ENCODE measurements around the gene EPHB6. TPM values are rescaled to one million over a fixed set of nuclear protein-coding genes. Genes with fewer than 3 reads are reported as not detected.

Gene EPHB6
- total RNA-seq, 6 donors from 2014 or later, result 5.7 to 34.6 (median 10.0) TPM

- H3K27me3 ChIP-seq, result no peaks in the 10 kb centered on the region
- 68 to 74% methylated on average over 4 to 7 of the region's 7 CpGs for WGBS, 2 donors
These were observed 42.2 kb upstream of the EPHB6 start for GRCh38 chr7:142812437-142813215.

GRCh38 chr7:142813226-142813625 lies 41.6 kb upstream of the EPHB6 start:
- DNase-seq (no peak), ATAC-seq (ENCODE audit: low FRiP score in 2 of 2) (no peak)
- no peaks in the 10 kb centered on the region for H3K36me3 ChIP-seq
- no peaks in the 10 kb centered on the region for H3K9me3 ChIP-seq
- H3K27ac ChIP-seq, result no peak overlapping the region
- no peak overlapping the region for H3K4me3 ChIP-seq
- TF ChIP-seq CTCF (IDR thresholded peaks at IDR 0.05), result no peak
- no peak for TF ChIP-seq POLR2A (IDR thresholded peaks at IDR 0.05)
- TF ChIP-seq EP300 (IDR thresholded peaks at IDR 0.05), result no peak
- TF ChIP-seq POLR2AphosphoS5 (IDR thresholded peaks at IDR 0.05), result no peak
- no peaks in the 10 kb centered on the region for H3K4me1 ChIP-seq
- WGBS, 2 donors, result 36% methylated on average over 2 of the region's 2 CpGs
- H3K27me3 ChIP-seq, result no peaks in the 10 kb centered on the region

More at GRCh38 chr7:142812437-142813215, 42.2 kb upstream of the EPHB6 start:
- Histone ChIP-seq H3K4me1 (no peaks in the 10 kb centered on the region), H3K36me3 (no peaks in the 10 kb centered on the region), H3K27ac (no peak overlapping the region), H3K4me3 (no peak overlapping the region), H3K9me3 (no peaks in the 10 kb centered on the region)
- DNase-seq, result no peak
- no peak for TF ChIP-seq POLR2AphosphoS5 (IDR thresholded peaks at IDR 0.05)
- TF ChIP-seq POLR2A (IDR thresholded peaks at IDR 0.05), result no peak
- TF ChIP-seq CTCF (IDR thresholded peaks at IDR 0.05), result no peak
- TF ChIP-seq EP300 (IDR thresholded peaks at IDR 0.05), result no peak
- ATAC-seq (ENCODE audit: low FRiP score in 2 of 2), result no peak

- H3K9me3 ChIP-seq, result no peaks in the 10 kb centered on the region
- DNase-seq, result no peak
- TF ChIP-seq CTCF (IDR thresholded peaks at IDR 0.05), result no peak
- no peak for TF ChIP-seq POLR2AphosphoS5 (IDR thresholded peaks at IDR 0.05)
- TF ChIP-seq POLR2A (IDR thresholded peaks at IDR 0.05), result no peak
- no peak for TF ChIP-seq EP300 (IDR thresholded peaks at IDR 0.05)
- no peak overlapping the region for H3K4me3 ChIP-seq
- no peak for ATAC-seq (ENCODE audit: low FRiP score in 2 of 2)
- WGBS, 2 donors, result 36 to 41% methylated on average over 1 of the region's 1 CpG
- H3K4me1 ChIP-seq, result no peaks in the 10 kb centered on the region
- H3K27ac ChIP-seq, result no peak overlapping the region
- H3K27me3 ChIP-seq, result no peaks in the 10 kb centered on the region
- no peaks in the 10 kb centered on the region for H3K36me3 ChIP-seq
These were observed 41.2 kb upstream of the EPHB6 start for GRCh38 chr7:142813699-142814098.

GRCh38 chr7:142814451-142814850 lies 40.4 kb upstream of the EPHB6 start:
- Histone ChIP-seq H3K4me1 (no peaks in the 10 kb centered on the region), H3K36me3 (no peaks in the 10 kb centered on the region), H3K27ac (no peak overlapping the region), H3K27me3 (no peaks in the 10 kb centered on the region), H3K4me3 (no peak overlapping the region), H3K9me3 (no peaks in the 10 kb centered on the region)
- no peak for DNase-seq
- 60 to 62% methylated on average over 2 of the region's 2 CpGs for WGBS, 2 donors
- TF ChIP-seq EP300 (IDR thresholded peaks at IDR 0.05) (no peak), POLR2A (IDR thresholded peaks at IDR 0.05) (no peak), POLR2AphosphoS5 (IDR thresholded peaks at IDR 0.05) (no peak), CTCF (IDR thresholded peaks at IDR 0.05) (no peak)
- ATAC-seq (ENCODE audit: low FRiP score in 2 of 2), result no peak

GRCh38 chr7:142815134-142815533 lies 39.7 kb upstream of the EPHB6 start:
- TF ChIP-seq POLR2A (IDR thresholded peaks at IDR 0.05), result no peak
- no peak for TF ChIP-seq CTCF (IDR thresholded peaks at IDR 0.05)
- no peak for TF ChIP-seq EP300 (IDR thresholded peaks at IDR 0.05)
- TF ChIP-seq POLR2AphosphoS5 (IDR thresholded peaks at IDR 0.05), result no peak
- Histone ChIP-seq H3K27ac (no peak overlapping the region), H3K4me1 (no peaks in the 10 kb centered on the region), H3K9me3 (no peaks in the 10 kb centered on the region), H3K36me3 (no peaks in the 10 kb centered on the region), H3K4me3 (no peak overlapping the region), H3K27me3 (no peaks in the 10 kb centered on the region)
- no peak for ATAC-seq (ENCODE audit: low FRiP score in 2 of 2)
- DNase-seq, result no peak
- 69 to 79% methylated on average over 3 of the region's 3 CpGs for WGBS, 2 donors

Measured in upper lobe of left lung (tissue), 6 donors.